CD4-positive, alpha-beta T cell treated with Interleukin-6 for 4 hours (primary cell): ENCODE data around the gene CEP112.

ENCODE experiments used
- DNase-seq: peaks from one replicate; pipeline ENCODE4 v3.0.0-alpha.2; 2020; ENCODE audit warnings: mixed read lengths

Gene CEP112

GRCh38 chr17:66056148-66056547, 135.8 kb downstream of the CEP112 start:
- no peak for DNase-seq

- no peak for DNase-seq
These were observed 137.7 kb downstream of the CEP112 start for GRCh38 chr17:66054242-66054641.

- no peak for DNase-seq
These were observed 147.8 kb downstream of the CEP112 start for GRCh38 chr17:66044083-66044482.

- DNase-seq, result no peak
These were observed 148.5 kb downstream of the CEP112 start for GRCh38 chr17:66043419-66043818.

GRCh38 chr17:66040402-66040801, 151.5 kb downstream of the CEP112 start:
- no peak for DNase-seq

GRCh38 chr17:66038125-66038524, 153.8 kb downstream of the CEP112 start:
- DNase-seq, result no peak

- DNase-seq, result no peak
These were observed 154.7 kb downstream of the CEP112 start for GRCh38 chr17:66037221-66037620.

- DNase-seq, result no peak
These were observed 159.7 kb downstream of the CEP112 start for GRCh38 chr17:66032082-66032712.

GRCh38 chr17:66025551-66025950, 166.4 kb downstream of the CEP112 start:
- DNase-seq, result no peak

- no peak for DNase-seq
These were observed 170.2 kb downstream of the CEP112 start for GRCh38 chr17:66021757-66022156.

- DNase-seq, result no peak
These were observed 173.1 kb downstream of the CEP112 start for GRCh38 chr17:66018786-66019185.

- no peak for DNase-seq
These were observed 175.7 kb downstream of the CEP112 start for GRCh38 chr17:66016231-66016630.

- DNase-seq, result no peak
These were observed 183.3 kb downstream of the CEP112 start for GRCh38 chr17:66008680-66009079.

GRCh38 chr17:66006654-66007053, 185.3 kb downstream of the CEP112 start:
- DNase-seq, result no peak

GRCh38 chr17:66002812-66003211, 189.1 kb downstream of the CEP112 start:
- DNase-seq, result no peak

- DNase-seq, result no peak
These were observed 189.8 kb downstream of the CEP112 start for GRCh38 chr17:66002063-66002585.

GRCh38 chr17:66000216-66000615, 191.7 kb downstream of the CEP112 start:
- no peak for DNase-seq

GRCh38 chr17:65998675-65999074, 193.3 kb downstream of the CEP112 start:
- DNase-seq, result no peak

- no peak for DNase-seq
These were observed 197.3 kb downstream of the CEP112 start for GRCh38 chr17:65994679-65995078.

- DNase-seq, result no peak
These were observed 197.8 kb downstream of the CEP112 start for GRCh38 chr17:65994114-65994513.

- no peak for DNase-seq
These were observed 201.3 kb downstream of the CEP112 start for GRCh38 chr17:65990593-65990992.

- DNase-seq, result no peak
These were observed 203.5 kb downstream of the CEP112 start for GRCh38 chr17:65988451-65988850.

GRCh38 chr17:65987988-65988387, 203.9 kb downstream of the CEP112 start:
- no peak for DNase-seq

- DNase-seq, result no peak
These were observed 206.4 kb downstream of the CEP112 start for GRCh38 chr17:65985571-65985970.

GRCh38 chr17:65984299-65984698, 207.6 kb downstream of the CEP112 start:
- DNase-seq, result no peak
